Stimulated activated naive CD8-positive, alpha-beta T cell treated with anti-CD3 and anti-CD28 coated beads, Interleukin-15, Interleukin-2, amounts not matched to agents 100 U/mL and 50 U/mL, for 24 hours (primary cell): ENCODE results near the gene OR2D3.
"Not testable (repeated sequence)": the region's sequence is repeated elsewhere in the genome, so short reads cannot be mapped to it uniquely, and the experiment has no call there.

ENCODE experiments used
- ATAC-seq: fragments of 150-1000 bp; cut with Tn5 transposase; one replicate; pipeline ENCODE4 v1.10.0; 2021
- DNase-seq: peaks from one replicate; pipeline ENCODE4 v3.0.0; 2021

Gene OR2D3

DNA sequence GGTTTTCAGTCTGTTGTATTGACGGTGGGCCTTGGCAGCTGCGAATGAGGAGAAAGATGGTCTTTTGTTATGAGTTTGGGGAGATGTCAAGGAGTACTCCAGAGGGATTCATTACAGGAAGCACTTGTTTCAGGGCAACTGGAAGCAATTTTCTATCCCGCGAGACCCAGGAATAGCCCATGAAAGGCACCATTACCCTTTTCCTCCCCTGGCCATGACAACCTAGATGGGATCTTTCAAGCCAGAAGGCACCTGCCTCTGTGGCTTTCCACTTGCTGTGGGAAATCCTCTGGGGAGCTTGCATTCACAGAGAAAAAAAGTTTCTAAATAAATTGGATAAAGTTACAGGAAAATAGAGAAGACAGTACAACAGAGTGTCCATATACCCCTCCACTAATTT, 8.1 kb downstream of the OR2D3 start:
- DNase-seq (no peak), ATAC-seq (no peak)

DNA sequence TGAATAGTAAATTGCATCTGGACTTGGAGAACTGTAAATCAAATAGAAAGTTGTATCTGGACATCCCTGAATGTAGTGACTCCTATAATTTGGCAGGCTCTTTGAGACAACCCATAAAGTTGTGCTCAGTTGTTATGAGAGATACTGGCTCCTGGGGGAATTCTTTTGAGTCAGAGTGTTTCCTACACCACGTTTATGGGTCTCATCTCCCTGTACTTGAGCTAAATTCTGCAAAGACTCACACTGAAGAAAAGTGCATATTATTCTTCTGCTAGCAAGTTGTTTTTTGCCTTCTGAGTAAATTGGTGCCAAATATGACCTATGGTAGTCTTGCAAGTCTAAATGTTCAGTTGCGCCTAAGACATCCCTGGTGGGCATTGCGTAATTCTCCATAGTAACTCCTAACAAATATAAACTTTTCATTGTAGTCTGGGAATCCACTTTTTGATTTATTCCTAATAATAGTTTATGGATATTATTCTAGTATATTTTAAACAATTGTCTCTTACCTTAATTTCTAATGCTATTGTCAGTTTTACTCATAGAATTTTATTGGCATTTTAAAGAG, 10.4 kb downstream of the OR2D3 start:
- DNase-seq (no peak), ATAC-seq (no peak)

DNA sequence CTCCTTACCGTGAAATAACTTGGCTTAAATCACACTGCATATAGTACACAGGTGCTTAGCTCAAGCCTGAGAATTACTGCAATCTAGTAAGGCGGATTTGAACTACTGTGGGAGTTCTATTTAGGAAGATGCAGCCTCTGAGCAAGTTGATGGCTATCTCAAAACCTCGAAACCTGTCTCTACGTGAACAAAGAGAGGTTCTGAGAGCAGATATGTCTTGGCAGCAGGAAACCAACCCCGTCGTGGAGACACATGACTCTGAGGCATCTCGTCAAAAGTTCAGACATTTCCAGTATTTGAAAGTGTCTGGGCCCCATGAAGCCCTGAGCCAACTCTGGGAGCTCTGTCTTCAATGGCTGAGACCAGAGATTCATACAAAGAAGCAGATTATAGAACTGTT, 11.3 kb downstream of the OR2D3 start:
- no peak for ATAC-seq
- DNase-seq, result no peak

DNA sequence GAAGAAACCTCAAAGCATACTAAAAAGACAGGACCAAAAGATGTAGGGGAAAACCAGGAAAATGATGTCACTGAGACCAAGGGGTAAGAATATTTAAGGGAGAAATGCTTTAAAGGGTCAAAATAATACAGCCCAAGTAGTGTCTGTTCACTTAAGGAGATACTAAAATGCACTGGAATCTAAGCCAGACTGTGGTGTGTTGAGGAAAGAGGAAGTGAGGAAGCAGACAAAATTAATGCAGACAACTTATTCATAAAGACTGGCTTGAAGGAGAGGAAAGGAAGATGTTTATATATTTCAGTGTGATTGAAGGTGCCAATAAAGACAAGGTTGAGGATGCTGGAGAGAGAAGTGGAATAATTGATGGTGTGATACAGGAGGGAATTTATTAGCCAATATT, 21.2 kb downstream of the OR2D3 start:
- DNase-seq, result no peak
- ATAC-seq, result no peak

DNA sequence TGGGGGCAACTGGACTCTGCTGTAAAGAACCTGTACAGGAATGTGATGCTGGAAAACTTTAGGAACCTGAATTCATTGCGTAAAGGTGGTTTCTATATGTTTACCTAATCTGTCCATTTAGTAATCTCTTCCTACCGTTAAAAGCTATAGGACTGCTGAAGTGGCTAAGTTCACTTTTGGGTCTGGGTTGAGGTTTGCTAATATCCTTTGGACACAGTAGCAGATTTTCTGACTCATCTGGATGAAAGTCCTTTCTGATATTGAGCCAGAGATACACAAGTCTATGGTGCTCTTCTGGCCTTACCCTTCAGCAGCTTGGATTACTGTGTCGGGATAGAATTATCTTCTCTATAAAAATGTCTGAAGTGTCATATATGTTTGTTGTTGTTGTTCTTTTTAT, 22.3 kb downstream of the OR2D3 start:
- ATAC-seq (no peak), DNase-seq (no peak)

DNA sequence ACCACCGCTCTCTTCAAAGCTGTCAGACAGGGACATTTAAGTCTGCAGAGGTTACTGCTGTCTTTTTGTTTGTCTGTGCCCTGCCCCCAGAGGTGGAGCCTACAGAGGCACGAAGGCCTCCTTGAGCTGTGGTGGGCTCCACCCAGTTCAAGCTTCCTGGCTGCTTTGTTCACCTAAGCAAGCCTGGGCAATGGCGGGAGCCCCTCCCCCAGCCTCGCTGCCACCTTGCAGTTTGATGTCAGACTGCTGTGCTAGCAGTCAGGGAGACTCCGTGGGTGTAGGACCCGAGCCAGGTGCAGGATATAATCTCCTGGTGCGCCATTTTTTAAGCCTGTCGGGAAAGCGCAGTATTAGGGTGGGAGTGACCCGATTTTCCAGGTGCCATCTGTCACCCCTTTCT, 33.4 kb downstream of the OR2D3 start:
- ATAC-seq, DNase-seq: not testable (repeated sequence)

DNA sequence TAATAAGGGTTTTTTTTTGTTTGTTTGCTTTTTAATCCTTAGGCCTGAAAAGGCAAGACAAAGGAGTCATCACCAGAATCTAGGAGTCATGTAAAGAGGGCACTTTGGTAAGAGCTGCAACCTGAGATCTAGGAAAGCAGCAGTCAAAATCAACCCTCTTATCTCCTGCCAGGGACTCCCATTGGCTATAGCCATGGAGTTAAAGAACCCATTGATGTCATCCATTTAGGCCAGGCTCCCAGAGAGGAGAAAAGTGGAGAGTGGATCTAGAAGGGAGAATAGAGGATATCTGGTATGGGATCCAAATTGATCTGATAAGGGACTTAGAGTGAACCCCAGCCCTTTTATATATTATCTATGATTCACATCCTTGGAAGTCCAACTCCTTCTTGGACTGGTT, 41.3 kb downstream of the OR2D3 start:
- DNase-seq (no peak), ATAC-seq (no peak)

DNA sequence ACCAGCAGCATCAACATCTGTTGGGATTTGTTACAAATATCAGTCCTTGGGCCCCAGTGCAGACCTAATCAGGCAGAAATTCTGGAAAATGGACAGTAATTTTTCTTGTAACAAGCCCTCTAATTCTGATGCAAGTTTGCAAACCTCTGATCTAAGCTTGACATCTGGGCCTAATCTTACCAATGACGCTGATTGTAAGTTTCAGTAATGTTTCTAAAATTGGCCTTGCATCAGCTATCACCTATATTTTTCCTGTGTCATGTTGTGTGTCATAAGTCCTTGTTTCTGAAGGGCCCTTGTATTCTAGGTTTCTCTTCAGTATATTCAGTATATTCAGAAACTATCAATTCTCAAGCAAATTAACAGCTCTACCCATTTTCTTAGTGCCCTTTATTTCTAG, 41.9 kb downstream of the OR2D3 start:
- DNase-seq (no peak), ATAC-seq (no peak)

DNA sequence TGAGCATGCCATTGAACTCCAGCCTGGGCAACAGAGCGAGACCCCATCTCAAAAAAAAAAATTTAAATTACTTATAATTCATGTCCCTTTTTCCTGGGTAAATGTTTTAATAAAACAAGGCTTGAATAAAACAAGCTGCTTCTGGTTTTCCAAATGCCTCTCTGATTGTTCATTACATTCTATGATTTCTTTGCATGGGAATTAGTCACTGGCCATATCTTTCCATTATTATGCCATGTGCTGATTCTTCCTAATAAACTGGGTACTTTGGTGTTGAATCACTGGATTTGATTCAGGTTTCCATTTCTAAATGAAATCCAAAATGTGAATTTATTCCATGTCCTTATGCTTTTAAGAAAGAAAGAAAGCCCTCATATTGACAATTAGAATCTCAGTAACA, 48.0 kb downstream of the OR2D3 start:
- ATAC-seq (no peak), DNase-seq (no peak)

DNA sequence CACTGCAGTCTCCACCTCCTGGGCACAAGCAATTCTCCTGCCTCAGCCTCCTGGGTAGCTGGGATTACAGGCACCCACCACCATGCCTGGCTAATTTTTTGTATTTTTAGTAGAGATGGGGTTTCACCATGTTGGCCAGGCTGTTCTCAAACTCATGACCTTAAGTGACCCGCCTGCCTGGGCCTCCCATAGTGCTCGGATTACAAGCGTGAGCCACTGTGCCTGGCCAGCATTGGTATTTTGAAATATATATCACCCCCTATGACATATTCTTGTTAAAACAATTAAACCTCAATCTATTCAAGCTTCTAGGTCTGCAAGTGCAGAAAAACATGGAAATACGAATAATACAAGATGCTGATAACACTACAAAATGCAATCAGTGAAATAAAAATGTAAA, 49.1 kb downstream of the OR2D3 start:
- DNase-seq, result not testable (repeated sequence)

More for the DNA sequence above, 49.1 kb downstream of the OR2D3 start:
- not testable (repeated sequence) for ATAC-seq
